H9 (cell line): ENCODE measurements around the gene RDH5. TPM values are rescaled to one million over a fixed set of nuclear protein-coding genes. Genes with fewer than 3 reads are reported as not detected.
A peak's percentile ranks its signal among the peaks of the same experiment; 100 is the strongest.

Experiments
- DNase-seq: peaks from one replicate; pipeline ENCODE4 v3.0.0-alpha.2; 2017
- H2AFZ ChIP-seq: one replicate; pipeline ENCODE4 v1.6.1; 2013; ENCODE audit warnings: mild to moderate bottlenecking, low read length, control low read depth, moderate library complexity
- H2AK5ac ChIP-seq: 2 replicates; pipeline ENCODE4 v1.6.1; 2013; ENCODE audit warnings: low read length, control low read depth, mixed read lengths; ENCODE audit not compliant: insufficient read length
- H2BK120ac ChIP-seq: one replicate; pipeline ENCODE4 v1.6.1; 2013; ENCODE audit warnings: low read depth, mild to moderate bottlenecking, low read length, control low read depth, inconsistent platforms; ENCODE audit not compliant: poor library complexity, severe bottlenecking
- H2BK12ac ChIP-seq: 2 replicates; pipeline ENCODE4 v1.6.1; 2013; ENCODE audit warnings: low read length, control low read depth, mixed read lengths, low read depth; ENCODE audit not compliant: insufficient read length
- H2BK15ac ChIP-seq: 2 replicates; pipeline ENCODE4 v1.6.1; 2013; ENCODE audit warnings: low read depth, low read length, control low read depth
- H2BK20ac ChIP-seq: one replicate; pipeline ENCODE4 v1.6.1; 2013; ENCODE audit warnings: low read depth, mild to moderate bottlenecking, low read length, control low read depth, inconsistent platforms; ENCODE audit not compliant: poor library complexity, severe bottlenecking
- H2BK5ac ChIP-seq: 2 replicates; pipeline ENCODE4 v1.6.1; 2013; ENCODE audit warnings: low read length, control low read depth, mixed read lengths; ENCODE audit not compliant: insufficient read length
- H3K14ac ChIP-seq: 2 replicates; pipeline ENCODE4 v1.6.1; 2013; ENCODE audit warnings: low read length, control low read depth; ENCODE audit not compliant: insufficient read depth
- H3K18ac ChIP-seq: 2 replicates; pipeline ENCODE4 v1.6.1; 2013; ENCODE audit warnings: low read depth, mild to moderate bottlenecking, mixed read lengths, low read length, control low read depth; ENCODE audit not compliant: insufficient read length
- H3K23ac ChIP-seq: 2 replicates; pipeline ENCODE4 v1.6.1; 2013; ENCODE audit warnings: low read length, control low read depth, mixed read lengths, low read depth; ENCODE audit not compliant: insufficient read length
- H3K23me2 ChIP-seq: 2 replicates; pipeline ENCODE4 v1.6.1; 2013; ENCODE audit warnings: low read depth, mild to moderate bottlenecking, mixed read lengths, low read length, control low read depth; ENCODE audit not compliant: insufficient read length, poor library complexity, severe bottlenecking
- H3K27ac ChIP-seq: 2 replicates; pipeline ENCODE4 v1.5.1; 2013; ENCODE audit warnings: low read length, control low read depth, mixed read lengths, low read depth; ENCODE audit not compliant: insufficient read length
- H3K27me3 ChIP-seq: 2 replicates; pipeline ENCODE4 v1.6.1; 2013; ENCODE audit warnings: low read length, control low read depth, inconsistent platforms; ENCODE audit not compliant: insufficient read depth
- H3K4ac ChIP-seq: 2 replicates; pipeline ENCODE4 v1.6.1; 2013; ENCODE audit warnings: low read depth, mild to moderate bottlenecking, control low read depth, inconsistent platforms, low read length, moderate library complexity
- H3K4me1 ChIP-seq: 2 replicates; pipeline ENCODE4 v1.6.1; 2013; ENCODE audit warnings: low read length, control low read depth, inconsistent platforms; ENCODE audit not compliant: insufficient read depth
- H3K4me2 ChIP-seq: 2 replicates; pipeline ENCODE4 v1.6.1; 2013; ENCODE audit warnings: low read length, control low read depth, mixed read lengths; ENCODE audit not compliant: insufficient read length, insufficient read depth
- H3K56ac ChIP-seq: 2 replicates; pipeline ENCODE4 v1.6.1; 2013; ENCODE audit warnings: low read depth, mild to moderate bottlenecking, mixed read lengths, low read length, control low read depth; ENCODE audit not compliant: insufficient read length
- H3K79me1 ChIP-seq: 2 replicates; pipeline ENCODE4 v1.6.1; 2013; ENCODE audit warnings: low read depth, mild to moderate bottlenecking, moderate library complexity, low read length, control low read depth, inconsistent platforms; ENCODE audit not compliant: insufficient read depth, poor library complexity, severe bottlenecking
- H3K79me2 ChIP-seq: 2 replicates; pipeline ENCODE4 v1.6.1; 2013; ENCODE audit warnings: low read length, control low read depth, inconsistent platforms; ENCODE audit not compliant: insufficient read depth
- H3K9ac ChIP-seq: 2 replicates; pipeline ENCODE4 v1.6.1; 2013; ENCODE audit warnings: low read length, control low read depth, mixed read lengths; ENCODE audit not compliant: insufficient read length; ENCODE audit errors: extremely low read depth
- H3K9me3 ChIP-seq: one replicate; pipeline ENCODE4 v1.6.1; 2013; ENCODE audit warnings: low read depth, low read length, inconsistent platforms; ENCODE audit not compliant: control insufficient read depth
- H3T11ph ChIP-seq: one replicate; pipeline ENCODE4 v1.6.1; 2013; ENCODE audit warnings: mild to moderate bottlenecking, low read length, control low read depth, inconsistent platforms
- H4K20me1 ChIP-seq: one replicate; pipeline ENCODE4 v1.6.1; 2013; ENCODE audit not compliant: control insufficient read depth, insufficient read length, insufficient read depth
- H4K5ac ChIP-seq: 2 replicates; pipeline ENCODE4 v1.6.1; 2013; ENCODE audit warnings: low read depth, mild to moderate bottlenecking, mixed read lengths, low read length, control low read depth; ENCODE audit not compliant: insufficient read length
- H4K8ac ChIP-seq: replicated peaks from 2 replicates; pipeline ENCODE4 v1.6.1; 2013; ENCODE audit warnings: low read length, control low read depth, mixed read lengths, low read depth; ENCODE audit not compliant: insufficient read length
- H4K91ac ChIP-seq: 2 replicates; pipeline ENCODE4 v1.6.1; 2013; ENCODE audit warnings: low read depth, mild to moderate bottlenecking, moderate library complexity, mixed read lengths, low read length, control low read depth; ENCODE audit not compliant: insufficient read length
- H3K27ac Mint-ChIP-seq, 3 experiments: 2 replicates in 2 of 3; 3 replicates in 1 of 3; pipeline ENCODE4 v1.8.0; 2020 to 2021; ENCODE audit warnings: mixed read lengths in 3 of 3, mild to moderate bottlenecking in 1 of 3, moderate library complexity in 1 of 3
- H3K27me3 Mint-ChIP-seq: 2 replicates; pipeline ENCODE4 v1.8.0; 2021; ENCODE audit warnings: low read depth, mild to moderate bottlenecking, moderate library complexity, mixed read lengths
- H3K36me3 Mint-ChIP-seq, 3 experiments: 2 replicates in 2 of 3; 3 replicates in 1 of 3; pipeline ENCODE4 v1.8.0; 2020 to 2021; ENCODE audit warnings: low read depth in 3 of 3, mixed read lengths in 3 of 3; ENCODE audit not compliant: insufficient read depth in 1 of 3
- H3K4me1 Mint-ChIP-seq, 2 experiments: 2 replicates each; pipeline ENCODE4 v1.8.0; 2020; ENCODE audit warnings: mixed read lengths in 2 of 2
- H3K4me3 Mint-ChIP-seq, 2 experiments: 2 replicates in 1 of 2; 3 replicates in 1 of 2; pipeline ENCODE4 v1.8.0; 2020 to 2021; ENCODE audit warnings: mild to moderate bottlenecking in 2 of 2, mixed read lengths in 2 of 2, moderate library complexity in 1 of 2
- H3K9me3 Mint-ChIP-seq, 2 experiments: 2 replicates in 1 of 2; 3 replicates in 1 of 2; pipeline ENCODE4 v1.8.0; 2020; ENCODE audit warnings: mild to moderate bottlenecking in 2 of 2, mixed read lengths in 2 of 2, moderate library complexity in 1 of 2
- WGBS: extraction: QIAGEN DNeasy Blood & Tissue Kit; methylation state at CpG from one replicate; pipeline ENCODE4 v1.1.7; 2013; ENCODE audit warnings: missing lambda C conversion rate, low lambda C conversion rate, mixed read lengths; ENCODE audit not compliant: insufficient read length; ENCODE audit errors: extremely low coverage; 5-methylcytosine and 5-hydroxymethylcytosine counted together
- total RNA-seq: library from RNA; stranded (reverse); gene quantifications from 2 replicates; pipeline ENCODE4 v1.2.1, GENCODE V29; 2021
- TF ChIP-seq, protein P1 (sequence below): fragments of 200-600 bp; sonication (generic); conservative IDR thresholded peaks from 3 replicates; pipeline ENCODE4 v1.8.0; 2021; ENCODE audit warnings: antibody characterized with exemption, mild to moderate bottlenecking

Gene RDH5
- total RNA-seq, 1 experiment from 2014 or later, result 6.6 TPM

- Histone ChIP-seq H2BK12ac (no peak overlapping the region), H3K27ac (no peak overlapping the region), H2AFZ (no peak overlapping the region), H3K27me3 (no peaks in the 10 kb centered on the region), H3K56ac (no peak overlapping the region), H4K8ac (no peak overlapping the region), H3K14ac (peak overlapping the region; percentile 74), H3K23ac (no peak overlapping the region), H3K9me3 (no peaks in the 10 kb centered on the region), H4K5ac (no peak overlapping the region), H3K18ac (peak overlapping the region; percentile 21), H3K9ac (peak overlapping the region; percentile 50), H4K91ac (no peak overlapping the region), H3K4ac (no peak overlapping the region), H2AK5ac (no peak overlapping the region), H4K20me1 (no peaks in the 10 kb centered on the region), H2BK5ac (no peak overlapping the region), H3K4me2 (peak overlapping the region; percentile 83), H3K4me1 (peaks cover 3% of the 10 kb centered on the region; the same call in 1 of the 2 replicates), H3T11ph (no peak overlapping the region), H2BK120ac (no peak overlapping the region), H2BK15ac (no peak overlapping the region), H2BK20ac (no peak overlapping the region), H3K79me2 (peaks cover 7% of the 10 kb centered on the region; the same call in 1 of the 2 replicates), H3K23me2 (peaks cover 14% of the 10 kb centered on the region), H3K79me1 (peaks cover 7% of the 10 kb centered on the region)
- Mint-ChIP-seq H3K36me3 (peaks cover 21 to 46% (median 46%) of the 10 kb centered on the region in 3 experiments; a peak in 6 of 7 replicates), H3K27me3 (no peaks in the 10 kb centered on the region; the same call in 1 of the 2 replicates), H3K27ac (peak overlapping the region in 2 of 3 experiments; percentile 28 to 80; a peak in 3 of 7 replicates), H3K4me1 (peaks cover 36 to 40% of the 10 kb centered on the region in 2 experiments), H3K9me3 (no peaks in the 10 kb centered on the region; a peak in 1 of 5 replicates), H3K4me3 (peak overlapping the region; percentile 89 to 93)
- no peak for DNase-seq
- no CpG with 5 or more reads among the region's 9 CpGs for WGBS
- TF ChIP-seq, protein P1, sequence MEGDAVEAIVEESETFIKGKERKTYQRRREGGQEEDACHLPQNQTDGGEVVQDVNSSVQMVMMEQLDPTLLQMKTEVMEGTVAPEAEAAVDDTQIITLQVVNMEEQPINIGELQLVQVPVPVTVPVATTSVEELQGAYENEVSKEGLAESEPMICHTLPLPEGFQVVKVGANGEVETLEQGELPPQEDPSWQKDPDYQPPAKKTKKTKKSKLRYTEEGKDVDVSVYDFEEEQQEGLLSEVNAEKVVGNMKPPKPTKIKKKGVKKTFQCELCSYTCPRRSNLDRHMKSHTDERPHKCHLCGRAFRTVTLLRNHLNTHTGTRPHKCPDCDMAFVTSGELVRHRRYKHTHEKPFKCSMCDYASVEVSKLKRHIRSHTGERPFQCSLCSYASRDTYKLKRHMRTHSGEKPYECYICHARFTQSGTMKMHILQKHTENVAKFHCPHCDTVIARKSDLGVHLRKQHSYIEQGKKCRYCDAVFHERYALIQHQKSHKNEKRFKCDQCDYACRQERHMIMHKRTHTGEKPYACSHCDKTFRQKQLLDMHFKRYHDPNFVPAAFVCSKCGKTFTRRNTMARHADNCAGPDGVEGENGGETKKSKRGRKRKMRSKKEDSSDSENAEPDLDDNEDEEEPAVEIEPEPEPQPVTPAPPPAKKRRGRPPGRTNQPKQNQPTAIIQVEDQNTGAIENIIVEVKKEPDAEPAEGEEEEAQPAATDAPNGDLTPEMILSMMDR, result no peak
Observed at GRCh38 chr12:55727643-55728185, 7.5 kb downstream of the RDH5 start.
